MM.1S (cell line): ENCODE data around the gene MOSPD3.

Source experiments
- DNase-seq: peaks from one replicate; pipeline ENCODE4 v3.0.0-alpha.2; 2015
- H2AFZ ChIP-seq: fragments of 300-600 bp; sonication (generic); 2 replicates; pipeline ENCODE4 v1.6.0; 2016; ENCODE audit warnings: antibody characterized with exemption, low read length
- H3F3A ChIP-seq: fragments of 300-600 bp; sonication (generic); 2 replicates; pipeline ENCODE4 v1.6.1; 2016; ENCODE audit warnings: mild to moderate bottlenecking, antibody characterized with exemption, low read length, moderate library complexity, mixed read lengths; ENCODE audit not compliant: insufficient read depth
- H3K27ac ChIP-seq: fragments of 300-600 bp; sonication (generic); 2 replicates; pipeline ENCODE4 v1.5.1; 2016; ENCODE audit warnings: mild to moderate bottlenecking, low read length
- H3K27me3 ChIP-seq: fragments of 300-600 bp; sonication (generic); replicated peaks from 2 replicates; pipeline ENCODE4 v1.6.0; 2016; ENCODE audit warnings: low read length; ENCODE audit not compliant: insufficient read depth
- H3K36me3 ChIP-seq: fragments of 300-600 bp; sonication (generic); replicated peaks from 2 replicates; pipeline ENCODE4 v1.6.1; 2016; ENCODE audit warnings: mild to moderate bottlenecking, low read length, mixed read lengths; ENCODE audit not compliant: insufficient read depth
- H3K4me1 ChIP-seq: fragments of 300-600 bp; sonication (generic); 2 replicates; pipeline ENCODE4 v1.6.1; 2016; ENCODE audit warnings: low read length, mixed read lengths
- H3K4me2 ChIP-seq: fragments of 300-600 bp; sonication (generic); 2 replicates; pipeline ENCODE4 v1.6.0; 2016; ENCODE audit warnings: low read depth, low read length
- H3K4me3 ChIP-seq: fragments of 300-600 bp; sonication (generic); 2 replicates; pipeline ENCODE4 v1.5.1; 2016; ENCODE audit warnings: low read length, mixed read lengths
- H3K79me2 ChIP-seq: fragments of 300-600 bp; sonication (generic); 2 replicates; pipeline ENCODE4 v1.6.1; 2016; ENCODE audit warnings: mixed run types, low read length, mixed read lengths
- H3K9ac ChIP-seq: fragments of 300-600 bp; sonication (generic); 2 replicates; pipeline ENCODE4 v1.6.1; 2016; ENCODE audit warnings: low read length, mixed read lengths
- H3K9me2 ChIP-seq: fragments of 300-600 bp; sonication (generic); replicated peaks from 2 replicates; pipeline ENCODE4 v1.6.1; 2016; ENCODE audit warnings: mild to moderate bottlenecking, low read length, mixed read lengths; ENCODE audit not compliant: insufficient read depth
- H3K9me3 ChIP-seq: fragments of 300-600 bp; sonication (generic); replicated peaks from 2 replicates; pipeline ENCODE4 v1.6.1; 2016; ENCODE audit warnings: mild to moderate bottlenecking, low read length, mixed read lengths; ENCODE audit not compliant: insufficient read depth
- H4K20me1 ChIP-seq: fragments of 300-600 bp; sonication (generic); 2 replicates; pipeline ENCODE4 v1.6.1; 2016; ENCODE audit warnings: mild to moderate bottlenecking, low read length, moderate library complexity, mixed read lengths; ENCODE audit not compliant: insufficient read depth
- CTCF ChIP-seq: fragments of 300-600 bp; sonication (generic); IDR thresholded peaks from 2 replicates; pipeline ENCODE4 v1.5.1; 2016; ENCODE audit warnings: antibody characterized with exemption, low read length, mixed read lengths
- EZH2 ChIP-seq: fragments of 300-600 bp; sonication (generic); optimal IDR thresholded peaks from 2 replicates; pipeline ENCODE3; 2017; ENCODE audit warnings: low read depth, mild to moderate bottlenecking, antibody characterized with exemption, low read length, mixed read lengths
- EZH2phosphoT487 ChIP-seq: fragments of 300-600 bp; sonication (generic); IDR thresholded peaks from 2 replicates; pipeline ENCODE4 v1.6.1; 2018; ENCODE audit warnings: antibody characterized with exemption, low read length

The MOSPD3 gene

GRCh38 chr7:100639995-100640516 lies 27.7 kb downstream of the MOSPD3 start:
- H3K9ac ChIP-seq = no peak overlapping the region

GRCh38 chr7:100640517-100641440 lies 28.4 kb downstream of the MOSPD3 start:
- H3K79me2 ChIP-seq = no peaks in the 10 kb centered on the region

More at GRCh38 chr7:100639995-100640516, 27.7 kb downstream of the MOSPD3 start:
- H3F3A ChIP-seq = no peaks in the 10 kb centered on the region
- no peak overlapping the region for H3K4me2 ChIP-seq
- no peaks in the 10 kb centered on the region for H3K79me2 ChIP-seq
- peaks cover 83% of the 10 kb centered on the region for H3K27me3 ChIP-seq
- H4K20me1 ChIP-seq = no peaks in the 10 kb centered on the region
- H3K4me1 ChIP-seq = no peaks in the 10 kb centered on the region
- DNase-seq = no peak
- no peak overlapping the region for H3K4me3 ChIP-seq
- TF ChIP-seq CTCF (no peak), EZH2 (no peak), EZH2phosphoT487 (no peak)
- H2AFZ ChIP-seq = no peak overlapping the region
- H3K27ac ChIP-seq = no peak overlapping the region
- H3K9me2 ChIP-seq = no peaks in the 10 kb centered on the region
- no peaks in the 10 kb centered on the region for H3K9me3 ChIP-seq
- H3K36me3 ChIP-seq = no peaks in the 10 kb centered on the region

GRCh38 chr7:100641463-100641859 lies 29.1 kb downstream of the MOSPD3 start, which contains the start of gene TFR2:
TSS of gene TFR2 (minus strand) at chr7:100641552. CDS start at chr7:100641509, 43 bp downstream.
- H2AFZ ChIP-seq = no peak within 1 kb of the TSS; the same call in 1 of the 2 replicates
- no peaks in the 10 kb centered on the region for H4K20me1 ChIP-seq
- H3K4me2 ChIP-seq = peak within 1 kb of the TSS; percentile 55; the same call in 1 of the 2 replicates
- no peaks in the 10 kb centered on the region for H3K36me3 ChIP-seq
- peaks cover 87% of the 10 kb centered on the region for H3K27me3 ChIP-seq
- H3K4me1 ChIP-seq = no peaks in the 10 kb centered on the region
- no peaks in the 10 kb centered on the region for H3K9me3 ChIP-seq
- H3K27ac ChIP-seq = no peak within 1 kb of the TSS
- no peaks in the 10 kb centered on the region for H3F3A ChIP-seq
- H3K4me3 ChIP-seq = peak within 1 kb of the TSS; percentile 39; the same call in 1 of the 2 replicates
- TF ChIP-seq EZH2 = no peak
- no peak within 1 kb of the TSS for H3K9ac ChIP-seq
- H3K9me2 ChIP-seq = no peaks in the 10 kb centered on the region
- no peaks in the 10 kb centered on the region for H3K79me2 ChIP-seq
- DNase-seq = no peak

More at GRCh38 chr7:100640517-100641440, 28.4 kb downstream of the MOSPD3 start:
- TF ChIP-seq EZH2phosphoT487 (no peak), EZH2 (no peak), CTCF (no peak)
- Histone ChIP-seq H3K27me3 (peaks cover 86% of the 10 kb centered on the region), H3K9me3 (no peaks in the 10 kb centered on the region), H3K9ac (no peak overlapping the region), H3K9me2 (no peaks in the 10 kb centered on the region), H4K20me1 (no peaks in the 10 kb centered on the region), H3K4me3 (no peak overlapping the region), H3K4me1 (no peaks in the 10 kb centered on the region), H3K4me2 (no peak overlapping the region), H3K36me3 (no peaks in the 10 kb centered on the region), H3K27ac (no peak overlapping the region), H2AFZ (no peak overlapping the region), H3F3A (no peaks in the 10 kb centered on the region)
- DNase-seq = no peak
